Stimulated activated CD8-positive, alpha-beta memory T cell treated with anti-CD3 and anti-CD28 coated beads, Interleukin-4, amount 100 ng/mL, for 24 hours (primary cell): ENCODE results near the gene FAM237A.

Experiments used
- DNase-seq: peaks from one replicate; pipeline ENCODE4 v3.0.0-alpha.2; 2020; ENCODE audit warnings: low read depth

FAM237A gene

DNA sequence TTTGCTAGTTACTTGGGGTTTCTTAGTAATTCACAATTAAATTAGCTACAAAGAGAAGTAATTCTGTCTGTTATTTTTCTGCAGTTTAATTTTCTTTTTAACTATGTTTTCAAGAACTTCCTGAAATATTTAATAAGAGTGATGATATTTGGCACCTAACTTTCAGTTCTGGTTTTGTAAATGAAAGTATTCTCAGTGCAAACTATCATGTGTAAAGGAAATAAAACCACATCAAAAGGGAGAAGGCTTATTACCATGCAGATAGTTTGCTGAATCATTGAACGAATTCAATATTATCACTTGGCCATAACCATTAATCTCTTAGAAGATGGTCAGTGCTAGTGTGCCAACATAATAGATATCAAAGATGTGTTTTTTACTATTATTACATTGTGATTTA is 46.7 kb downstream of the FAM237A start:
- no peak for DNase-seq

DNA sequence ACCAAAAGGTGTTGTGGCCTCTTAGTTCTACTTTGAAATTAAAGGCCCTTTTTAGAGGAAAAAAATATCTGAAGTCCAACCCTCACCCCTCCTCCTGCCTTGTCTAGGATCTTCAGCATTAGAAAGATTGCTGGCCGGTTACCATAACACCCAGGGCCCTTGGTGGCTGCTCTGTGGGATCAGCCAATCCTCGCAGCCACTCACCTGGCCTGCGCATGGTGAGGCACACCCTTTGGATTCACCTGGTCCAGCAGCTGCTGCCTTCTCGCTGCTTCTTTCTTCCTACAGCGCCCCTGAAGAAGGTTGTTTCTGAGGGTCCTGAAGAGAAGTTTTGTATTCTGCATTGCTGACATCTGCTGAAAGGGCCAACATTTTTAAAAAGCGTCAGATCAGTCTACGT is 50.7 kb downstream of the FAM237A start:
- no peak for DNase-seq

DNA sequence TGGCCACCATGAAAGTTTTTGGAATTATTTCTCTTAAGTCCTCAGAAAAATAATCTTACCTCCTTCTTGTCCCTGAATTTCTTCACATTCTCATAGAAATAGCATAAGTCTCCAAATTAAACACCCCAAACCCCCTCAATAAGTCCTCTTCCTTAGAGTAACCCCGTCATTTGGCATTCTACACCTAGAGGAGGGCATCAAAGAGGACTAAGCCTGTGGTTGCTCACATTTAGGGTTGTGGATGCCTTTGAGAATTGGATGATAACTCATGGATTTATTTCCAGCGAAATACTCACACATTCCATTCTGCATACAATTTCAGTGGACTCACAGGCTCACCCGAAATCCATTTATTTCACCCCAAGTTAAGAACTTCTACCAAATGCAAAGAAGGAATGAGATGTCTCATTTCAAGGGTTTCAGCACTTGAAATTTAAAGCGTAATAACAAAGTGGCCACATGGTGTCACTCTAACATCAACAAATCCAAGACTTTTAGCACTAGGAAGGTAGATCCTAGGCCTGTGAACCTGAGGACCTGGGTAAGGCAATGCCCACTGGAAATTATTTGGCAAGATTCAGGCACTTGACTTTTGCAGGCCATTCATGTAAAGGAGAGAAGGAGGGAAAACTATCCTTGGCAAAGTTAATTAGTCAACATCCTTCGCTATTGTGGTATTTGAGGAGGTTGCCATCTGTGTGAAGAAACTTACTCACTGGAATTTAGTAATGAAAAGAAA is 51.3 kb downstream of the FAM237A start:
- DNase-seq: no peak

DNA sequence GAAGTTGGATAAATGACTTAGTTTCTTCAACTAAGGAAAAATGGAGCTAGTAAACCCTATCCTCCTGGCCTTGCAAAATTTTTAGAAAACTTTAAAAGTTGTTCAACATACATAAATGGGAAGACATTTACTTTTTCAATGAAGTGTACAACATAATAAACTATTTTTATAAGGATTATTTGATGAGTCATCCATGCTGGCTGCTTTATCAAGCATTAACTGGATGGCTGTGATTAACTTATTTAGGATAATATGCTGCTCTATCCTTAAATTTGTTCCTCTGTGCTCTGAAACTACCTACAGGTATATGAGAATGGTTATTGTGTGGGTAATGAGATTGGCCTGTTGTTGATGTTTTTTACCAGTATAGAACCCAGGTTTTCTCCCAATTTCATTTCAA is 54.6 kb downstream of the FAM237A start:
- DNase-seq: no peak

DNA sequence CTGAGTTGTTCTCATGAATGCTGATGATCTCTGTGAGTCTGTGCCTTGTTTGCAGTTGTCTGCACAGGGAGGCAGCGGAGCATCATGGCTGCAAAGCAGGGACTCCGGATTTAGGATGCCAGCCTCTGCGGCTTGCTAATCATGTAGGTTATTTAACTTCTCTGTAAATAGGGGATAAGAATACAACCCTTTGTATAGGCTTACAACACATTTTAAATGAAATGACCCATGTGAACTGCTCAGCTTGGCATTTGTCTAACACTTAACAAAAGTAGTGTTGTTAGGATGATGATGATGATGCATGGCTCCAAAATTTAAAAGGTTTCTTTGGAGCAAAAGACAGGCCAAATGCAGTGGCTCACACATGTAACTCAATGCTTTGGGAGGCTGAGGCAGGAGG is 56.5 kb downstream of the FAM237A start:
- DNase-seq: no peak
